Measurements from ENCODE around the gene SFTA2.

DNA sequence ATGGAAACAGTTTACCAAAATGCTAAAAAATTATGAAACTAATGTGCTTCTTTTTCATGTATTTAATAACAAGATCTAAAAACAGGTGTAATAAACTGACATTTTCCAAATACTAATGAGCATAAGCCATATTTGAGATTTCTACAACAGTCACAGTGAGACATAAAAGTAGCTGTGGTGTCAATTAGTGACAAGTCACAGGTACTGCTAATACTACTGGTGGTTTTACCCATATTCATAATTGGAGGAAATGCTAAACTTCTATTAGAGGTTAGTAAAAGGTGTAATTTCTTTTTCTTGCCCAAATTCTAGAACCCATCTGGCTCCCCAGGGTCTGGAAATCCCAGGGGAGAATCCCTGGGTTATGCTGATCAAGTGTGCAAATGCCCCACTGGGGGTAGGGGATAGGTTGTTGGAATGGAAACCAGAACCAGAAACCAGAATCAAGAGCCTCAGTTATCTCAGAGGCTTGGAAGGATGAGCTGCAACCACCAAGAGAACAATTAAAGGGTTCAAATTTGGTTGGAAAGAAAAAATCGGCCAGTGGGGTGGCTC is 31.0 kb downstream of the SFTA2 start:
- TF ChIP-seq MAX (IDR thresholded peaks at IDR 0.05) (no peak), CEBPB (IDR thresholded peaks at IDR 0.05) (no peak), RAD21 (IDR thresholded peaks at IDR 0.05; ENCODE audit: low read depth) (no peak), TAF1 (IDR thresholded peaks at IDR 0.05; ENCODE audit: low read depth) (no peak), EP300 (IDR thresholded peaks at IDR 0.05; ENCODE audit: borderline replicate concordance) (no peak), FOXM1 (IDR thresholded peaks at IDR 0.05; ENCODE audit: borderline replicate concordance, low read depth) (no peak), YY1 (IDR thresholded peaks at IDR 0.05; ENCODE audit: low read depth) (no peak), TEAD4 (IDR thresholded peaks at IDR 0.05) (no peak), NFIC (IDR thresholded peaks at IDR 0.05) (no peak)
- TF ChIP-seq, protein P1, sequence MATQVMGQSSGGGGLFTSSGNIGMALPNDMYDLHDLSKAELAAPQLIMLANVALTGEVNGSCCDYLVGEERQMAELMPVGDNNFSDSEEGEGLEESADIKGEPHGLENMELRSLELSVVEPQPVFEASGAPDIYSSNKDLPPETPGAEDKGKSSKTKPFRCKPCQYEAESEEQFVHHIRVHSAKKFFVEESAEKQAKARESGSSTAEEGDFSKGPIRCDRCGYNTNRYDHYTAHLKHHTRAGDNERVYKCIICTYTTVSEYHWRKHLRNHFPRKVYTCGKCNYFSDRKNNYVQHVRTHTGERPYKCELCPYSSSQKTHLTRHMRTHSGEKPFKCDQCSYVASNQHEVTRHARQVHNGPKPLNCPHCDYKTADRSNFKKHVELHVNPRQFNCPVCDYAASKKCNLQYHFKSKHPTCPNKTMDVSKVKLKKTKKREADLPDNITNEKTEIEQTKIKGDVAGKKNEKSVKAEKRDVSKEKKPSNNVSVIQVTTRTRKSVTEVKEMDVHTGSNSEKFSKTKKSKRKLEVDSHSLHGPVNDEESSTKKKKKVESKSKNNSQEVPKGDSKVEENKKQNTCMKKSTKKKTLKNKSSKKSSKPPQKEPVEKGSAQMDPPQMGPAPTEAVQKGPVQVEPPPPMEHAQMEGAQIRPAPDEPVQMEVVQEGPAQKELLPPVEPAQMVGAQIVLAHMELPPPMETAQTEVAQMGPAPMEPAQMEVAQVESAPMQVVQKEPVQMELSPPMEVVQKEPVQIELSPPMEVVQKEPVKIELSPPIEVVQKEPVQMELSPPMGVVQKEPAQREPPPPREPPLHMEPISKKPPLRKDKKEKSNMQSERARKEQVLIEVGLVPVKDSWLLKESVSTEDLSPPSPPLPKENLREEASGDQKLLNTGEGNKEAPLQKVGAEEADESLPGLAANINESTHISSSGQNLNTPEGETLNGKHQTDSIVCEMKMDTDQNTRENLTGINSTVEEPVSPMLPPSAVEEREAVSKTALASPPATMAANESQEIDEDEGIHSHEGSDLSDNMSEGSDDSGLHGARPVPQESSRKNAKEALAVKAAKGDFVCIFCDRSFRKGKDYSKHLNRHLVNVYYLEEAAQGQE (IDR thresholded peaks at IDR 0.05; ENCODE audit: low read depth): no peak

All from Ishikawa (cell line).